CD4-positive, alpha-beta T cell treated with Interleukin-4 for 1 hour (primary cell): ENCODE results near the gene DPP10.

Source experiments
- DNase-seq, 2 donors: peaks; one replicate each; pipeline ENCODE4 v3.0.0-alpha.2; 2020 to 2022

The DPP10 gene

GRCh38 chr2:114610677-114611076 lies 168.2 kb downstream of the DPP10 start:
- DNase-seq: no peak

DNA sequence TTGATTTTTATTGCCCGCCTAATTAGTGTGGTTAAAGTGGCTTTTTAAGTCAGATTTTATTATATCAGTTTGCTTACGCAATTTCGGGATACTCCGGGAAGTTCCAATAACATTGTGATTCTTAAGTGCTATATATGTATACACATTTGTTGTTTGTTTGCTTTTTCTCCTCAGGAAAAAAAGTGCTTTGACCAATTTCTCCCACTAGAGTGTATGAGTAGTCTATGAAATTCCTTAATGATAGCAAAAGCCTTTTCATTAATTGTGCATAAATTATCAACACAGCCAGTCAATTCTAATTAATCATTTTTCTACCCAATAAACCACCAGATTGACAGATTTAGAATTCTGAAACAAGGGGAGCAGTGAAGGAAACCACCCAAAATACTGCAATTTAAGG lies 172.2 kb downstream of the DPP10 start:
- DNase-seq: no peak

GRCh38 chr2:114628481-114628880 lies 186.0 kb downstream of the DPP10 start:
- DNase-seq: no peak

GRCh38 chr2:114631146-114631545 lies 188.7 kb downstream of the DPP10 start:
- DNase-seq: no peak

- no peak for DNase-seq
Measured at GRCh38 chr2:114642166-114642770, 199.8 kb downstream of the DPP10 start.

GRCh38 chr2:114642988-114643553 lies 200.6 kb downstream of the DPP10 start:
- DNase-seq: no peak

DNA sequence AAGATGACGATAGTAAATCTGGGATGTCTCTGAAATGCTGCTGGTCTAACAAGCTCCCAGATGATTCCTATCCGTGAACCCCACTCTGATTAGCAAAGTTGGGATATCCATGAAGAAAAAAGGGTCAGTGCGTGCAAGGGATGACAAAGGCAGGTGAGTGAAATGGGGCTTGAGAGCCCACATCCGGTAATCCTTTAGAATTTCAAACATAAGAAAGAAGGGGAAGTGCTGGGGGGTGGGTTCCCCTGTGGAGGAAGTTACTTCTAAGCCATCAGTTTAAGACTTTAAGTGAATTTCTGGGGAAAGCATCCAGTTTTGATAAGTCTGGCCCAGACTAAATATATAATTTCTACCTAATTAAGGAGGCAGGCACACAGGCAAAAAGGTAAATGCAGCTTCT lies 209.5 kb downstream of the DPP10 start:
- no peak for DNase-seq

- no peak for DNase-seq
Measured at GRCh38 chr2:114659880-114660279, 217.4 kb downstream of the DPP10 start.

DNA sequence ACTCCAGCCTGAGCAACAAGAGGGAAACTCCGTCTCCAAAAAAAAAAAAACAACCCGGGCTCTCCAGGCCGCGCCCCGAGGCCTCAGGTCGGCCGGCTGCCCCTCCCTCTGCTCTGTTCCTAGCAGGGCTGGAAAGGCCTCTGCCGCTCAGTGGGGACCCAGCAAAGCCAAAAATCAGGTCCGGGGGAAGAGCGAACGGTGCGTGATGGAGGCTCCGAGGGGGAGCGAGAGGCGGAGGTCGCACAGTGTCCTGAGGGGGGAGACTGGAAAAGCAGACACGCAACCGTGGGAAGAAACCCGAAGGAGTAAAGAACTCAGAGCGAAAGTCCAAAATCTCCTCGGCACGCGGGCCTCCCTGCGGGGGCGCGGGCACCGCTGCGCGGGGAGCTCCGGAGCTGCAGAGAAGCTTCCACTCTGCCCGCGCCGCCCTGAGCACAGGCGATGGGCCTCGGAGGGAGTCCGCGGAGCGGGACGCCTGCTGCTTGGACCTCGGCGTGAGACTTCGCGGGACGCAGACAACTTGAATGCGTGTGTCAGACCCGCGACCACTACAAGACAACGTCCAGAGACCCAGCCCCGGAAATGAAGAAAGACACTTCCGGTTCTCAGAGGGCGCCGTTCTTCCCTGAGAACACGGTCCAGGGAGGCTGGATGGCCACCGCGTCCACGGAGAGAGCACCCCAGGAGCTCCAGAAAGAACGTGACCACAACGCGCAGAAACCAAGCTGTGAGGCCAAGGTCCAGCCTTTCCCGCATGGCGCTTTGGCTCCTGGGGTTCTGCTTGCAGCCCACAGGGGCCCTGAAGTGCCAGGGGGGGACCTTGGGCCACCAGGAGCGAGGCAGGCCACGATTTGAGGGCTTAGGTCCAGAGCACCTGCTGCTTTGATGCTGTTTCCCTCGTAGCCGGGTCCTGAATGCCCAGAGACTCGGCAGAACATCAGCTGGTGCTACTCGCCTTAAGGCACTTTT lies 219.8 kb downstream of the DPP10 start:
- no peak for DNase-seq

DNA sequence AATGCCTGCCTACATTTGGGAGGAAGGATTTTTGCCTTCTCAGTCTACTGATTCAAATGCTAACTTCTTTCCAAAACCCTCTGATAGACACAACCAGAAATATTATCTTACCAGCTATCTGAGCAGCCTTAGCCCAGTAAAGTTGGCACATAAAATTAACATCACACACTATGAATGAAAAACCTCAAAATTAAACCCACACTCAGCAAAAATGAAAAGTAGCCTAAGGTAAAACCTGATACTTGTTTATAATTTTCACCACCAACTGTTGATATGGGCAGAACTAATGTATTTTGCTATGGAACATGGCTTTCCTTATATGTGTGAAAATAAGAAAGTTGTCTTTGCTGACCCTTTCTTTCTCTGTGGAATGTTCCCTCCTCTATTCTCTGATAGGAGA lies 226.0 kb downstream of the DPP10 start:
- DNase-seq: no peak

GRCh38 chr2:114683251-114683650 lies 240.8 kb downstream of the DPP10 start:
- DNase-seq: no peak

DNA sequence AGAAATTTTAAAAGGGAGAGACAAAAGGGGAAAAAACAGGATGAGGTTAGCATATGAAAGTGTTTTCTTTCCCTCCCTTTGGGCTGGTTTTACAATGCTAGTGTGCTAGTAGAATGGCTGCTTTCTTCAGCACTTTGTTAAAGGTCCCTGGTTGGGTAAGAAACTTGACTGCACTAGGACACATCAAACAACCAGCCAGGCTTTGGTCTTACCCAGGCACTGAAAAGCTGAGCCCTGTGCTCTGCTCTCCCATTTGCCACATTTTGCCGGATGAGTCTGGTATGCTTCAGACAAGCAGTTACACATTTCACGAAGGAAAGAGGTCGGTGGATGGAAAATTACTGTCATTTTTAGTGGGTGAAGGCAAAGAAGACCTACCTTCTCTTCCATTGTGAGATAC lies 242.0 kb downstream of the DPP10 start:
- no peak for DNase-seq

GRCh38 chr2:114685102-114685501 lies 242.7 kb downstream of the DPP10 start:
- no peak for DNase-seq

DNA sequence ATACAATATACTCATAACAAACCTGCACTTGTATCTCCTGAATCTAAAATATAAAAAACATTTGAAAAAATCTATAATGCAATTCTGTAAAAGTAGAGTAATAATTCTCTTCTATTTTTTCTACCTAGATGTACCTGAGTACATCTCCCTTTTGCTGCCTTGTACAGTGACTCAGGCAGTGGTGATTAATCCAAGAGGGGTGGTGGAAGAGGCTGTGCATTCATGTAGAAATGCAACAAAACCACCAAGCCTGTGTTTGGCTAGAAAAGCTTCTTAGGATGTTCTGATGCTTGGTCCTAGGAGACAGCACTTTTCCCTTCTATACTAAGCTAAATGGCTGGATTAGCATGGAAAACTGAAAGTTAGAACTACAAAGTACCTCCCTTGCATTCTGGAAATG lies 245.8 kb downstream of the DPP10 start:
- no peak for DNase-seq

DNA sequence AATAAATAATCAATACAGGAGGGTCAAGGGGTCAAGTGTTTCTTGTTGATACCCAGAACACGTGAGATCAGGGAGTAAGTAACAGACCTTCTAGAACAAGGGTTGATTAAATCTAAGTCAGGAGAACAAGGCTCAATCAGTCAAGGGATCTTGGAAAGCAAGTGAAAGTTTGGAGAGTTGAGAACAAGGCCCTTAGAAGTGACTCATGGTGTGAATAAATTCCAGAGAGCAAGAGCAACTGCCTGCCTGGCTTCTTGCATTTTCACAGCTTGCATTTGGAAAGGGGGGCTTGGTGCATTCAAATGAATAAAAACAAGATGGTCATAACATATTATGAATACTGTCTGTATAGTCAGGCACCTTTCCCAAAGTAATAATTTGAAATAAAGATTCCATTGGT lies 256.1 kb downstream of the DPP10 start:
- DNase-seq: no peak

- DNase-seq: no peak
Measured at GRCh38 chr2:114699423-114699944, 257.0 kb downstream of the DPP10 start.

DNA sequence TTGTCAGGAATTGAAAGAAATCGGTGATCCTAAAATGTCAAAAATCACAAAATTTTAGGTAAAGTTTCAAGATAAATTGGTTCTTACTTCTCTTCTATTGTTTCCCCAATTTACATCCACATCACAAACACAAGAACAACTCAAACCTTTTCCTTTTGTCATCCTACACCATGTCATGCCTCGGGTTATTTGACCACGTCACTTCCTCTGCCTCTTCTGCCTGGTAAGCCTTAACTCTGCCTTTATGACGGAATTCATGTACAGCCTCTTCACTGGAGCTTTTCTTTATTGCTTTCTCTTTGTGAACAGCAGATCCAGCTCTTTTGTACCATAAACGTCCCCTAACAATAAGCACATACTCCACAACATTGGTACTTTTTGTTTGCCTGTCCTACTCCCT lies 258.0 kb downstream of the DPP10 start:
- no peak for DNase-seq

DNA sequence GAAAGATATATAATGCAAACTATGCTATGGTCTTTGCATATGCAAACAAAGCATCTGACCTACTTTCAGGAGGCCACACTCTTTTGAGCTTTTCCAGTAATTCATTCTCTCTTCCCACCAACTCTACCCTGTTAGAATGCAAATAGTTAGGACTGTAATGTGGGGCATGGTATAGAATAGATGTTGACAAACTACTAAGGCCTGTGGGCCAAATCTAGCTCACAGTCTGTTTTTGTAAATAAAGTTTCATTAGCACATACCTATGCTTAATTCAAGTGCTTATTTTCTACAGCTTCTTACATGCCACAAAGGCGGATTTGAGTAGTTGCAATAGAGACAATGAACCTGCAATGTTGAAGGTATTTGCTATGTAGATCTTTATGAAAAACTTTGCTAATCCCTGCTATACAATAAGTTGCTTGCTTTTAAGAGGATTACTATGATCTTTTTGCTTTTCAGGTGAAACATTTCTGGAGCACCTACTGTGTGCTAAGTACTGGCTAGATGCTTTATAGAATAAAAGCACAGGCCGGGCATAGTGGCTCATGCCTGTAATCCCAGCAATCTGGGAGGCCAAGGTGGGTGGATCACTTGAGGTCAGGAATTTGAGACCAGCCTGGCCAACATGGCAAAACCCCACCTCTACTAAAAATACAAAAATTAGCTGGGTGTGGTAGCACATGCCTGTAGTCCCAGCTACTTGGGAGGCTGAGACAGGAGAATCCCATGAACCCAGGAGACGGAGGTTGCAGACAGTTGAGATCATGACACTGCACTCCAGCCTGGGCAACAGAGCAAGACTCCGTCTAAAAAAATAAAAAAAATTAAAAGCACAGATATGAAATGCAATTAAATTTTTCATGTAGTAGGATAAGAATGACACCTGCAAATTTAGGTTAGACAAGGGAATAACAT lies 267.8 kb downstream of the DPP10 start:
- DNase-seq: no peak

- DNase-seq: no peak
Measured at GRCh38 chr2:114714313-114714712, 271.9 kb downstream of the DPP10 start.

GRCh38 chr2:114717049-114717448 lies 274.6 kb downstream of the DPP10 start:
- DNase-seq: no peak

DNA sequence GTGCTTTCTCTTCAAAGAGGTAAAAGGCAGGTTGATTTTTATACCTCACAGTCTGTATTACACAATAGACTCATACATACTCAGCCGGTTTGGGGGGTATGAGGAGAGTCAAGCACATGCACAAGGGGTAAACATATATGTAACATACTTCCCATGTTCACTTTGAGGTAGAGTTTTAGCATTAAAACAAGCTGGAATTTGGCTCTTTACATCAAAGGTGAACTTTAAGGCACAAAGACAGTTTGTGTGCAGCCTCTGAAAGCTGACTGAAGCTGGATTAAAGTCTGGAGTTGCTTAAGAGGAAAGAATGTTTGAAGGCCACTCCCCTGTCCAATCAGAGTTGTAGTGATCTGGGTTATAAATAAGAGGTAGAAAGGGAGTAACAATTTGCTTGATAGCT lies 282.0 kb downstream of the DPP10 start:
- DNase-seq: no peak

DNA sequence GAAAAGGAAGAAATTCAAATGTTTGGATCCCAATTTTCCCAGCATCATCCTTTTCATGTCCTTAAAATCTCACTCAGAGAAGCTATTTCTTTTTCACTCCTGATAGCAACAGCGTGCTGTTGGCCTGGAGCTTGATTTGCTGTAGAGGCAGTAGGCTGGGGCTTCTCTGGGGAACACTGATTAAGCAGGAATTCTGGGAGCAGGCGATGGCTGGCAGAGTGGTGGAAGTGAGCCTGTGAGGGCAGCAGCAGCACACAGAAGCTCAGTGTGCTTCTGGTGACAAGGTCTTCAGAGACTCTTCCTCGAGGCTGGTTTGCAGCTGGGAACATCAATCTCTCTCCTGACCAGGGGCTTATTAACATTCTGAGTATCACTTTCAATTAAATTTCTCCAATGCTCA lies 284.6 kb downstream of the DPP10 start:
- DNase-seq: no peak

DNA sequence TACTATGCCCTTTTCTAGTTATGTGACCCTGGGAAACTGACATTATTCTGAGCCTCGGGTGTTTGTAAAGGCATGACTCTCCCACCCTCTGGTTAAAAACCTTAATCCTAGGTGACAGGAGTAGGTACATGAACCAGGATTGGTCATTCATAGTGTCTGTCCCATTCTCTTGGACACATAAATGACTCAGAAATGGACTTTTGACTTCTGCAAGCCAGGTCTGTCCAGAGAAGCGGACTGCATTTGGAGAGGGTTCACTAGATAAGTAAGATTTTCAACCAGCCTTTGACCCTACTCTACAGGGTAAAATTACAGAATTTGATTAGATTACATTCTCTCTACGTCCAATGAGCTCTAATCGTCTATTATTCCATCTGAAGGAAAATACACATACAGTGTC lies 285.9 kb downstream of the DPP10 start:
- DNase-seq: no peak
